Astrocyte (in vitro differentiated cells and primary cell): ENCODE results near the gene LRP1B. TPM values are rescaled to one million over a fixed set of nuclear protein-coding genes. Genes with fewer than 3 reads are reported as not detected.

ENCODE experiments used
- DNase-seq: peaks from one replicate; pipeline ENCODE4 v3.0.0-alpha.2; 2010; ENCODE audit warnings: low read depth
- FAIRE-seq: peaks from 2 replicates; lab custom pipeline; 2011; peaks lifted over from hg19 to GRCh38; lab: Jason Lieb, UNC
- H2AFZ ChIP-seq: 2 replicates; pipeline ENCODE4 v1.6.0; 2012; ENCODE audit warnings: low read depth, low read length, inconsistent platforms
- H3K27ac ChIP-seq: 2 replicates; pipeline ENCODE4 v1.5.1; 2011; ENCODE audit warnings: low read depth, low read length, inconsistent platforms
- H3K27me3 ChIP-seq: 2 replicates; pipeline ENCODE4 v1.6.0; 2011; ENCODE audit warnings: low read length, inconsistent platforms; ENCODE audit not compliant: insufficient read depth
- H3K36me3 ChIP-seq: 2 replicates; pipeline ENCODE4 v1.5.1; 2011; ENCODE audit warnings: low read length, inconsistent platforms; ENCODE audit not compliant: insufficient read depth
- H3K4me1 ChIP-seq: 2 replicates; pipeline ENCODE4 v1.5.1; 2011; ENCODE audit warnings: low read length, inconsistent platforms; ENCODE audit not compliant: insufficient read depth
- H3K4me2 ChIP-seq: 2 replicates; pipeline ENCODE4 v1.6.0; 2012; ENCODE audit warnings: low read length, inconsistent platforms
- H3K4me3 ChIP-seq: 2 replicates; pipeline ENCODE4 v1.5.1; 2011; ENCODE audit warnings: low read depth, mild to moderate bottlenecking, low read length, inconsistent platforms; ENCODE audit not compliant: insufficient read depth
- H3K79me2 ChIP-seq: 2 replicates; pipeline ENCODE4 v1.6.0; 2012; ENCODE audit warnings: mild to moderate bottlenecking, low read length, inconsistent platforms; ENCODE audit not compliant: insufficient read depth
- H3K9ac ChIP-seq: 2 replicates; pipeline ENCODE4 v1.6.0; 2012; ENCODE audit warnings: mild to moderate bottlenecking, low read length, inconsistent platforms
- H3K9me3 ChIP-seq: 2 replicates; pipeline ENCODE4 v1.5.1; 2012; ENCODE audit warnings: low read depth, mild to moderate bottlenecking, low read length, inconsistent platforms; ENCODE audit not compliant: insufficient read depth
- H4K20me1 ChIP-seq: 2 replicates; pipeline ENCODE4 v1.6.0; 2012; ENCODE audit warnings: low read length, inconsistent platforms; ENCODE audit not compliant: insufficient read depth
- H3K27ac Mint-ChIP-seq: one replicate; pipeline ENCODE4 v1.8.0; 2021; ENCODE audit warnings: mild to moderate bottlenecking, mixed read lengths; ENCODE audit not compliant: unreplicated experiment
- H3K27me3 Mint-ChIP-seq: one replicate; pipeline ENCODE4 v1.8.0; 2021; ENCODE audit warnings: low read depth, mixed read lengths; ENCODE audit not compliant: unreplicated experiment
- H3K36me3 Mint-ChIP-seq: one replicate; pipeline ENCODE4 v1.8.0; 2021; ENCODE audit warnings: low read depth, mixed read lengths; ENCODE audit not compliant: unreplicated experiment
- H3K4me1 Mint-ChIP-seq: one replicate; pipeline ENCODE4 v1.8.0; 2021; ENCODE audit warnings: low read depth, mixed read lengths; ENCODE audit not compliant: unreplicated experiment
- H3K4me3 Mint-ChIP-seq: one replicate; pipeline ENCODE4 v1.8.0; 2021; ENCODE audit warnings: mild to moderate bottlenecking, moderate library complexity, mixed read lengths; ENCODE audit not compliant: unreplicated experiment
- H3K9me3 Mint-ChIP-seq: one replicate; pipeline ENCODE4 v1.8.0; 2021; ENCODE audit warnings: mild to moderate bottlenecking, mixed read lengths; ENCODE audit not compliant: unreplicated experiment
- EZH2 ChIP-seq: IDR thresholded peaks from 2 replicates; pipeline ENCODE4 v1.6.1; 2012; ENCODE audit warnings: mild to moderate bottlenecking, low read length, inconsistent platforms; ENCODE audit not compliant: insufficient read depth
- total RNA-seq: library from RNA; stranded (reverse); gene quantifications from 2 replicates; pipeline ENCODE4 v1.2.1, GENCODE V29; 2021
- TF ChIP-seq, protein P1 (sequence below): IDR thresholded peaks from 2 replicates; pipeline ENCODE4 v1.5.1; 2011; ENCODE audit warnings: low read depth, mild to moderate bottlenecking, inconsistent platforms, low read length, moderate library complexity; ENCODE audit not compliant: insufficient read depth

LRP1B gene
- total RNA-seq, 1 donor from 2014 or later: 1.5 TPM

DNA sequence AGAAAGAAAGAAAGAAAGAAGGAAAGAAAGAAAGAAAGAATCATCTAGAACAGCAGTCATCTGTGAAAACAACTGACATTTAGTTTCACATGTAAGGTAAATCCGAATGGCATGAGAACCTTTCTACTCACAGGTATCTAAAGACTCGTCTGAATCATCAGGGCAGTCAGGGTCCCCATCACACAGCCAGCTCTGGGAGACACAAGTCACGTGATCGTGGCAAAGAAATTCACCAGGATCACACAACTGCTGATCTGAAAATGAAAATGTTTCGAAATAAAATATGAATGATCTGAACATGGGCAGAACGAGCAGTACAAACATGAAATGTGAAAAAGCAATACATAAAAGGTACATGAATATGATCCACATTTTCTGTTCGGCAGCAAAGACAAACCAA lies 320.7 kb downstream of the LRP1B start:
- H3K4me2 ChIP-seq: no peak overlapping the region
- Mint-ChIP-seq H3K27me3 (no peaks in the 10 kb centered on the region), H3K27ac (no peak overlapping the region), H3K36me3 (no peaks in the 10 kb centered on the region), H3K9me3 (no peaks in the 10 kb centered on the region), H3K4me3 (no peak overlapping the region), H3K4me1 (peaks cover 6% of the 10 kb centered on the region)
- no peaks in the 10 kb centered on the region for H4K20me1 ChIP-seq
- no peak overlapping the region for H2AFZ ChIP-seq
- TF ChIP-seq, protein P1, sequence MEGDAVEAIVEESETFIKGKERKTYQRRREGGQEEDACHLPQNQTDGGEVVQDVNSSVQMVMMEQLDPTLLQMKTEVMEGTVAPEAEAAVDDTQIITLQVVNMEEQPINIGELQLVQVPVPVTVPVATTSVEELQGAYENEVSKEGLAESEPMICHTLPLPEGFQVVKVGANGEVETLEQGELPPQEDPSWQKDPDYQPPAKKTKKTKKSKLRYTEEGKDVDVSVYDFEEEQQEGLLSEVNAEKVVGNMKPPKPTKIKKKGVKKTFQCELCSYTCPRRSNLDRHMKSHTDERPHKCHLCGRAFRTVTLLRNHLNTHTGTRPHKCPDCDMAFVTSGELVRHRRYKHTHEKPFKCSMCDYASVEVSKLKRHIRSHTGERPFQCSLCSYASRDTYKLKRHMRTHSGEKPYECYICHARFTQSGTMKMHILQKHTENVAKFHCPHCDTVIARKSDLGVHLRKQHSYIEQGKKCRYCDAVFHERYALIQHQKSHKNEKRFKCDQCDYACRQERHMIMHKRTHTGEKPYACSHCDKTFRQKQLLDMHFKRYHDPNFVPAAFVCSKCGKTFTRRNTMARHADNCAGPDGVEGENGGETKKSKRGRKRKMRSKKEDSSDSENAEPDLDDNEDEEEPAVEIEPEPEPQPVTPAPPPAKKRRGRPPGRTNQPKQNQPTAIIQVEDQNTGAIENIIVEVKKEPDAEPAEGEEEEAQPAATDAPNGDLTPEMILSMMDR: no peak
- TF ChIP-seq EZH2: no peak
- no peaks in the 10 kb centered on the region for H3K9me3 ChIP-seq
- no peaks in the 10 kb centered on the region for H3K27me3 ChIP-seq
- H3K79me2 ChIP-seq: no peaks in the 10 kb centered on the region
- H3K4me3 ChIP-seq: no peak overlapping the region
- no peak overlapping the region for H3K9ac ChIP-seq
- no peak for FAIRE-seq
- H3K4me1 ChIP-seq: no peaks in the 10 kb centered on the region
- DNase-seq: no peak
- H3K27ac ChIP-seq: no peak overlapping the region
- no peaks in the 10 kb centered on the region for H3K36me3 ChIP-seq

DNA sequence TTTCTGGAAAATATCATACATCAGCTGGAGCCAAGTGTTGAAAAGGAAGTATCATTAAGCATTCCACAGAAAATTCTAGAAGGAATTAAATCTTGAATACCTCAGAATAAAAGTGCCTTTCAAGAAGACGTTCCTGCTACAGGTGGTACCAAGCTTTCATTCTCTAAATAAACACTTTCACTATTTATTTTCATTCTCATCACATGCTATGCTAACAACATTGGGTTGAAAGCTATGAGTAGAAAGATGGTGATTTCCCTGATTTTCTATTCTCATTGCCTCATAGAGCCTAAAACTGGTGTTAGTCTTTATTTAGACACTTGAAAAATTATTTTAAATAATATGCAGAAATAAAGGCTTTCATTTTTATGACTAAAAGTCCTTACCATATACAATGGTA lies 324.7 kb downstream of the LRP1B start:
- Mint-ChIP-seq H3K4me1 (peaks cover 6% of the 10 kb centered on the region), H3K36me3 (no peaks in the 10 kb centered on the region), H3K27ac (no peak overlapping the region), H3K4me3 (no peak overlapping the region), H3K27me3 (no peaks in the 10 kb centered on the region), H3K9me3 (no peaks in the 10 kb centered on the region)
- H3K9me3 ChIP-seq: no peaks in the 10 kb centered on the region
- H3K4me2 ChIP-seq: no peak overlapping the region
- no peak overlapping the region for H2AFZ ChIP-seq
- H3K4me1 ChIP-seq: no peaks in the 10 kb centered on the region
- H3K4me3 ChIP-seq: no peak overlapping the region
- DNase-seq (no peak), FAIRE-seq (no peak)
- no peak overlapping the region for H3K9ac ChIP-seq
- no peaks in the 10 kb centered on the region for H3K27me3 ChIP-seq
- TF ChIP-seq, protein P1: no peak
- no peak for TF ChIP-seq EZH2
- no peaks in the 10 kb centered on the region for H3K36me3 ChIP-seq
- no peaks in the 10 kb centered on the region for H4K20me1 ChIP-seq
- H3K27ac ChIP-seq: no peak overlapping the region
- H3K79me2 ChIP-seq: no peaks in the 10 kb centered on the region

DNA sequence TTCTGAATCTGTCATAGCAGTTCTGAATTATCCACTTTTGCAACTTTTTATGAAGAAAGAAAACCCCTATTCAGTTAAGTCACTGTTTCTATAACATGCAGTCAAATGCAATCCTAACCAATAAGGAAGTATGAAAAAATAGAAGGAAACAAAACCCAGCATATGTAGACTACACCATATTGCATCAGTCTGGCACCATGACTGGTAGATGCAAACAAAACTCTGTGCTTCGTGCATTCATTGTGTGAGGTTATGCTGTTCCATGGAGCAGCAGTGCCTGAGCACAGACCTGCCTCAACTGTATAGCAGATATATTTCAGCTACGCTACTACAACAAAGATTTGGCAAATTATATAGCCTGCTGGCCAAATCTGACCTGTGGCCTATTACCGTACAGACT lies 325.5 kb downstream of the LRP1B start:
- Histone ChIP-seq H3K4me1 (no peaks in the 10 kb centered on the region), H4K20me1 (no peaks in the 10 kb centered on the region), H3K36me3 (no peaks in the 10 kb centered on the region), H3K27ac (no peak overlapping the region), H3K4me2 (no peak overlapping the region), H3K9ac (no peak overlapping the region), H3K9me3 (no peaks in the 10 kb centered on the region), H3K27me3 (no peaks in the 10 kb centered on the region), H2AFZ (no peak overlapping the region), H3K4me3 (no peak overlapping the region), H3K79me2 (no peaks in the 10 kb centered on the region)
- no peaks in the 10 kb centered on the region for H3K27me3 Mint-ChIP-seq
- DNase-seq (no peak), FAIRE-seq (no peak)
- no peaks in the 10 kb centered on the region for H3K36me3 Mint-ChIP-seq
- no peak overlapping the region for H3K27ac Mint-ChIP-seq
- TF ChIP-seq, protein P1: no peak
- no peak for TF ChIP-seq EZH2
- no peak overlapping the region for H3K4me3 Mint-ChIP-seq
- H3K9me3 Mint-ChIP-seq: no peaks in the 10 kb centered on the region
- H3K4me1 Mint-ChIP-seq: peaks cover 6% of the 10 kb centered on the region
